ENCODE results near the gene DIP2B. TPM values are rescaled to one million over a fixed set of nuclear protein-coding genes. Genes with fewer than 3 reads are reported as not detected.

The DIP2B gene
- total RNA-seq, 1 donor from 2014 or later, result 24.0 TPM

- Histone ChIP-seq H3K36me3 (ENCODE audit: control insufficient read depth in 3 of 3, insufficient read depth in 3 of 3, low read length in 3 of 3) (no peaks in the 10 kb centered on the region), H3K4me1 (ENCODE audit: control insufficient read depth in 3 of 3, insufficient read depth in 3 of 3, low read length in 3 of 3) (peaks cover 11 to 21% (median 19%) of the 10 kb centered on the region in 3 donors), H3K27me3 (ENCODE audit: control insufficient read depth in 3 of 3, insufficient read depth in 3 of 3, low read length in 3 of 3) (no peaks in the 10 kb centered on the region), H3K9ac (ENCODE audit: low read depth in 1 of 3, low read length in 3 of 3) (no peak overlapping the region), H3K27ac (ENCODE audit: low read depth, low read length) (no peak overlapping the region), H3K4me3 (ENCODE audit: low read length in 3 of 3) (no peak overlapping the region), H3K9me3 (ENCODE audit: control insufficient read depth in 3 of 3, low read length in 3 of 3) (no peaks in the 10 kb centered on the region)
Observed at GRCh38 chr12:50614167-50614759, 109.5 kb downstream of the DIP2B start.

GRCh38 chr12:50615145-50615906, 110.5 kb downstream of the DIP2B start:
- peaks cover 15 to 25% (median 19%) of the 10 kb centered on the region in 3 donors for H3K4me1 ChIP-seq (ENCODE audit: control insufficient read depth in 3 of 3, insufficient read depth in 3 of 3, low read length in 3 of 3)

GRCh38 chr12:50615907-50616296, 111.1 kb downstream of the DIP2B start:
- Histone ChIP-seq H3K9ac (ENCODE audit: low read depth in 1 of 3, low read length in 3 of 3) (no peak overlapping the region), H3K4me3 (ENCODE audit: low read length in 3 of 3) (no peak overlapping the region), H3K4me1 (ENCODE audit: control insufficient read depth in 3 of 3, insufficient read depth in 3 of 3, low read length in 3 of 3) (peaks cover 17 to 29% (median 25%) of the 10 kb centered on the region in 3 donors), H3K9me3 (ENCODE audit: control insufficient read depth in 3 of 3, low read length in 3 of 3) (no peaks in the 10 kb centered on the region), H3K36me3 (ENCODE audit: control insufficient read depth in 3 of 3, insufficient read depth in 3 of 3, low read length in 3 of 3) (no peaks in the 10 kb centered on the region), H3K27ac (ENCODE audit: low read depth, low read length) (no peak overlapping the region), H3K27me3 (ENCODE audit: control insufficient read depth in 3 of 3, insufficient read depth in 3 of 3, low read length in 3 of 3) (no peaks in the 10 kb centered on the region)

More at GRCh38 chr12:50615145-50615906, 110.5 kb downstream of the DIP2B start:
- Histone ChIP-seq H3K27me3 (ENCODE audit: control insufficient read depth in 3 of 3, insufficient read depth in 3 of 3, low read length in 3 of 3) (no peaks in the 10 kb centered on the region), H3K27ac (ENCODE audit: low read depth, low read length) (no peak overlapping the region), H3K9ac (ENCODE audit: low read depth in 1 of 3, low read length in 3 of 3) (no peak overlapping the region), H3K4me3 (ENCODE audit: low read length in 3 of 3) (no peak overlapping the region), H3K9me3 (ENCODE audit: control insufficient read depth in 3 of 3, low read length in 3 of 3) (no peaks in the 10 kb centered on the region), H3K36me3 (ENCODE audit: control insufficient read depth in 3 of 3, insufficient read depth in 3 of 3, low read length in 3 of 3) (no peaks in the 10 kb centered on the region)

GRCh38 chr12:50617657-50618056, 112.9 kb downstream of the DIP2B start:
- no peaks in the 10 kb centered on the region for H3K36me3 ChIP-seq (ENCODE audit: control insufficient read depth in 3 of 3, insufficient read depth in 3 of 3, low read length in 3 of 3)
- no peak overlapping the region for H3K27ac ChIP-seq (ENCODE audit: low read depth, low read length)
- H3K27me3 ChIP-seq (ENCODE audit: control insufficient read depth in 3 of 3, insufficient read depth in 3 of 3, low read length in 3 of 3), result no peaks in the 10 kb centered on the region
- H3K4me1 ChIP-seq (ENCODE audit: control insufficient read depth in 3 of 3, insufficient read depth in 3 of 3, low read length in 3 of 3), result peaks cover 24 to 36% (median 27%) of the 10 kb centered on the region in 3 donors
- H3K4me3 ChIP-seq (ENCODE audit: low read length in 3 of 3), result no peak overlapping the region
- no peaks in the 10 kb centered on the region for H3K9me3 ChIP-seq (ENCODE audit: control insufficient read depth in 3 of 3, low read length in 3 of 3)
- no peak overlapping the region for H3K9ac ChIP-seq (ENCODE audit: low read depth in 1 of 3, low read length in 3 of 3)

GRCh38 chr12:50618864-50619609, 114.3 kb downstream of the DIP2B start:
- Histone ChIP-seq H3K4me1 (ENCODE audit: control insufficient read depth in 3 of 3, insufficient read depth in 3 of 3, low read length in 3 of 3) (peaks cover 22 to 28% (median 24%) of the 10 kb centered on the region in 3 donors), H3K4me3 (ENCODE audit: low read length in 3 of 3) (no peak overlapping the region)

GRCh38 chr12:50619610-50619958, 114.8 kb downstream of the DIP2B start:
- H3K4me1 ChIP-seq (ENCODE audit: control insufficient read depth in 3 of 3, insufficient read depth in 3 of 3, low read length in 3 of 3), result peaks cover 17 to 26% (median 19%) of the 10 kb centered on the region in 3 donors
- no peak overlapping the region for H3K9ac ChIP-seq (ENCODE audit: low read depth in 1 of 3, low read length in 3 of 3)
- H3K27me3 ChIP-seq (ENCODE audit: control insufficient read depth in 3 of 3, insufficient read depth in 3 of 3, low read length in 3 of 3), result no peaks in the 10 kb centered on the region
- H3K4me3 ChIP-seq (ENCODE audit: low read length in 3 of 3), result no peak overlapping the region
- H3K9me3 ChIP-seq (ENCODE audit: control insufficient read depth in 3 of 3, low read length in 3 of 3), result no peaks in the 10 kb centered on the region
- H3K27ac ChIP-seq (ENCODE audit: low read depth, low read length), result no peak overlapping the region
- no peaks in the 10 kb centered on the region for H3K36me3 ChIP-seq (ENCODE audit: control insufficient read depth in 3 of 3, insufficient read depth in 3 of 3, low read length in 3 of 3)

More at GRCh38 chr12:50618864-50619609, 114.3 kb downstream of the DIP2B start:
- Histone ChIP-seq H3K27me3 (ENCODE audit: control insufficient read depth in 3 of 3, insufficient read depth in 3 of 3, low read length in 3 of 3) (no peaks in the 10 kb centered on the region), H3K36me3 (ENCODE audit: control insufficient read depth in 3 of 3, insufficient read depth in 3 of 3, low read length in 3 of 3) (no peaks in the 10 kb centered on the region), H3K9ac (ENCODE audit: low read depth in 1 of 3, low read length in 3 of 3) (no peak overlapping the region), H3K9me3 (ENCODE audit: control insufficient read depth in 3 of 3, low read length in 3 of 3) (no peaks in the 10 kb centered on the region), H3K27ac (ENCODE audit: low read depth, low read length) (no peak overlapping the region)

GRCh38 chr12:50620109-50620977, 115.6 kb downstream of the DIP2B start:
- no peaks in the 10 kb centered on the region for H3K27me3 ChIP-seq (ENCODE audit: control insufficient read depth in 3 of 3, insufficient read depth in 3 of 3, low read length in 3 of 3)
- H3K27ac ChIP-seq (ENCODE audit: low read depth, low read length), result no peak overlapping the region
- peak overlapping the region in 1 of 3 donors; percentile 17 for H3K9ac ChIP-seq (ENCODE audit: low read depth in 1 of 3, low read length in 3 of 3)
- H3K9me3 ChIP-seq (ENCODE audit: control insufficient read depth in 3 of 3, low read length in 3 of 3), result no peaks in the 10 kb centered on the region
- no peak overlapping the region for H3K4me3 ChIP-seq (ENCODE audit: low read length in 3 of 3)
- no peaks in the 10 kb centered on the region for H3K36me3 ChIP-seq (ENCODE audit: control insufficient read depth in 3 of 3, insufficient read depth in 3 of 3, low read length in 3 of 3)
- H3K4me1 ChIP-seq (ENCODE audit: control insufficient read depth in 3 of 3, insufficient read depth in 3 of 3, low read length in 3 of 3), result peaks cover 21 to 29% (median 22%) of the 10 kb centered on the region in 3 donors

- no peaks in the 10 kb centered on the region for H3K9me3 ChIP-seq (ENCODE audit: control insufficient read depth in 3 of 3, low read length in 3 of 3)
- H3K27ac ChIP-seq (ENCODE audit: low read depth, low read length), result no peak overlapping the region
- H3K9ac ChIP-seq (ENCODE audit: low read depth in 1 of 3, low read length in 3 of 3), result no peak overlapping the region
- peaks cover 19 to 32% (median 25%) of the 10 kb centered on the region in 3 donors for H3K4me1 ChIP-seq (ENCODE audit: control insufficient read depth in 3 of 3, insufficient read depth in 3 of 3, low read length in 3 of 3)
- H3K27me3 ChIP-seq (ENCODE audit: control insufficient read depth in 3 of 3, insufficient read depth in 3 of 3, low read length in 3 of 3), result no peaks in the 10 kb centered on the region
- H3K36me3 ChIP-seq (ENCODE audit: control insufficient read depth in 3 of 3, insufficient read depth in 3 of 3, low read length in 3 of 3), result peaks cover 0 to 1% (median 0%) of the 10 kb centered on the region in 3 donors
- H3K4me3 ChIP-seq (ENCODE audit: low read length in 3 of 3), result no peak overlapping the region
Observed at GRCh38 chr12:50620978-50621360, 116.2 kb downstream of the DIP2B start.

GRCh38 chr12:50621399-50622300, 116.9 kb downstream of the DIP2B start:
- H3K4me3 ChIP-seq (ENCODE audit: low read length in 3 of 3), result no peak overlapping the region
- no peak overlapping the region for H3K9ac ChIP-seq (ENCODE audit: low read depth in 1 of 3, low read length in 3 of 3)
- H3K27ac ChIP-seq (ENCODE audit: low read depth, low read length), result no peak overlapping the region
- H3K4me1 ChIP-seq (ENCODE audit: control insufficient read depth in 3 of 3, insufficient read depth in 3 of 3, low read length in 3 of 3), result peaks cover 19 to 32% (median 25%) of the 10 kb centered on the region in 3 donors
- H3K27me3 ChIP-seq (ENCODE audit: control insufficient read depth in 3 of 3, insufficient read depth in 3 of 3, low read length in 3 of 3), result no peaks in the 10 kb centered on the region
- peaks cover 0 to 5% (median 0%) of the 10 kb centered on the region in 3 donors for H3K36me3 ChIP-seq (ENCODE audit: control insufficient read depth in 3 of 3, insufficient read depth in 3 of 3, low read length in 3 of 3)
- H3K9me3 ChIP-seq (ENCODE audit: control insufficient read depth in 3 of 3, low read length in 3 of 3), result no peaks in the 10 kb centered on the region

Data from skeletal muscle tissue (tissue), 4 donors.